K562 (cell line): Measurements from ENCODE around the gene FOXD2. TPM values are rescaled to one million over a fixed set of nuclear protein-coding genes. Genes with fewer than 3 reads are reported as not detected.

Experiments used
- ATAC-seq: fragments of 200-7000 bp; cut with Tn5 transposase; 3 replicates; pipeline ENCODE4 v1.9.1; 2020; ENCODE audit warnings: moderate library complexity
- BruUV-seq: library from RNA; stranded (reverse); fragments of 400-500 nt; replicated peaks from 2 replicates; lab custom pipeline; 2021; lab: Mats Ljungman, UMichigan
- CTCF ChIA-PET: fragments of 300-600 bp; formaldehyde crosslinking; extraction: SDS; loops from one replicate; lab custom pipeline; 2021; ENCODE audit warnings: low intra/inter-chr PET ratio; lab: Yijun Ruan, JAX
- POLR2A ChIA-PET: fragments of 300-600, 350-650 bp; sonication (Branson Sonifier 250); formaldehyde crosslinking; extraction: SDS; loops from one replicate; lab custom pipeline; 2021; ENCODE audit warnings: antibody characterized with exemption, inconsistent platforms; lab: Yijun Ruan, JAX
- DNase-seq, 4 experiments: peaks; one replicate each; pipeline versions ENCODE4 v3.0.0 to v3.0.0-alpha.2; 2011 to 2018; ENCODE audit warnings: low spot score in 3 of 4, mixed read lengths in 3 of 4; ENCODE audit errors: extremely low read depth in 1 of 4
- FAIRE-seq: peaks from 2 replicates; lab custom pipeline; 2011; peaks lifted over from hg19 to GRCh38; lab: Jason Lieb, UNC
- H2AFZ ChIP-seq: 2 replicates; pipeline ENCODE4 v1.6.0; 2011; ENCODE audit warnings: low read depth, low read length, control low read depth, inconsistent platforms
- H3K27ac ChIP-seq: fragments of 200-600 bp; 3 replicates; pipeline ENCODE4 v1.8.0; 2011; ENCODE audit warnings: low read depth, mild to moderate bottlenecking, control low read depth, inconsistent platforms, low read length, moderate library complexity, mixed read lengths; ENCODE audit errors: extremely low read depth
- H3K27me3 ChIP-seq, 2 experiments: fragments of 300-600 bp in 1 of 2; 2 replicates in 1 of 2; 3 replicates in 1 of 2; pipeline versions ENCODE4 v1.6.0 to v1.8.0; 2011; ENCODE audit warnings: inconsistent platforms in 2 of 2, low read length in 2 of 2, mild to moderate bottlenecking in 1 of 2, mixed read lengths in 1 of 2, moderate library complexity in 1 of 2; ENCODE audit not compliant: control insufficient read depth in 2 of 2, insufficient read depth in 2 of 2
- H3K36me3 ChIP-seq: fragments of 300-600 bp; 3 replicates; pipeline ENCODE4 v1.8.0; 2011; ENCODE audit warnings: mild to moderate bottlenecking, low read length, inconsistent platforms; ENCODE audit not compliant: control insufficient read depth, insufficient read depth
- H3K4me1 ChIP-seq, 2 experiments: fragments of 200-600 bp in 1 of 2; replicated peaks in 1 of 2; 2 replicates in 1 of 2; 3 replicates in 1 of 2; pipeline versions ENCODE4 v1.5.1 to v1.8.0; 2011; ENCODE audit warnings: inconsistent platforms in 2 of 2, low read length in 2 of 2, mild to moderate bottlenecking in 1 of 2, mixed read lengths in 1 of 2, moderate library complexity in 1 of 2; ENCODE audit not compliant: control insufficient read depth in 2 of 2, insufficient read depth in 2 of 2
- H3K4me2 ChIP-seq: 2 replicates; pipeline ENCODE4 v1.6.1; 2011; ENCODE audit warnings: low read length, control low read depth, inconsistent platforms, mixed read lengths; ENCODE audit not compliant: insufficient read depth
- H3K4me3 ChIP-seq: fragments of 200-600 bp; sonication (generic), shearing (Covaris generic); 2 replicates; pipeline ENCODE4 v1.5.1; 2016; ENCODE audit warnings: control low read depth, inconsistent platforms
- H3K79me2 ChIP-seq: fragments of 200-600 bp; 3 replicates; pipeline ENCODE4 v1.8.0; 2011; ENCODE audit warnings: low read length, inconsistent platforms; ENCODE audit not compliant: control insufficient read depth, insufficient read depth
- H3K9ac ChIP-seq, 2 experiments: 2 replicates each; pipeline versions ENCODE4 v1.6.0 to v1.6.1; 2011; ENCODE audit warnings: low read depth in 2 of 2, low read length in 2 of 2, control low read depth in 1 of 2, inconsistent platforms in 1 of 2, mild to moderate bottlenecking in 1 of 2, mixed read lengths in 1 of 2; ENCODE audit not compliant: insufficient read depth in 1 of 2
- H3K9me1 ChIP-seq: one replicate; pipeline ENCODE4 v1.6.0; 2011; ENCODE audit warnings: inconsistent platforms, mild to moderate bottlenecking, low read length, moderate library complexity; ENCODE audit not compliant: control insufficient read depth, insufficient read depth
- H3K9me3 ChIP-seq: replicated peaks from 2 replicates; pipeline ENCODE4 v1.5.1; 2011; ENCODE audit warnings: low read depth, low read length, inconsistent platforms; ENCODE audit not compliant: control insufficient read depth, insufficient read depth
- H4K20me1 ChIP-seq: replicated peaks from 2 replicates; pipeline ENCODE4 v1.6.1; 2011; ENCODE audit warnings: low read length, inconsistent platforms, mixed read lengths; ENCODE audit not compliant: control insufficient read depth, insufficient read depth
- CGGBP1 ChIP-seq: fragments of 250-450 bp; sonication (Bioruptor Pico); IDR thresholded peaks from 2 replicates; pipeline ENCODE4 v1.9.0; 2021; ENCODE audit warnings: mild to moderate bottlenecking
- MEIS2 ChIP-seq: fragments of 450-650 bp; IDR thresholded peaks from 2 replicates; pipeline ENCODE4 v1.6.1; 2014; ENCODE audit warnings: mild to moderate bottlenecking; ENCODE audit not compliant: partially characterized antibody
- POLR2B ChIP-seq: fragments of 450-650 bp; IDR thresholded peaks from 2 replicates; pipeline ENCODE4 v1.6.1; 2018; ENCODE audit warnings: low read depth; ENCODE audit not compliant: partially characterized antibody
- RBM39 ChIP-seq: fragments of 200-400 bp; formaldehyde crosslinking; optimal IDR thresholded peaks from 2 replicates; pipeline ENCODE3; 2018; ENCODE audit warnings: low read depth, low read length
- SRF ChIP-seq, 2 experiments: fragments of 250-450, 450-650 bp in 1 of 2; sonication (Bioruptor Pico) in 1 of 2; sonication (generic) in 1 of 2; formaldehyde crosslinking; IDR thresholded peaks; 2 replicates each; pipeline versions ENCODE4 v1.5.0 to v1.5.1; 2020 to 2022; ENCODE audit warnings: mild to moderate bottlenecking in 1 of 2, missing genetic modification reagents in 1 of 2
- ZNF512 ChIP-seq: IDR thresholded peaks from 2 replicates; pipeline ENCODE4 v1.6.1; 2016; ENCODE audit warnings: missing genetic modification characterization, missing compliant biosample characterization
- ZNF584 ChIP-seq: fragments of 200-800 bp; sonication (Bioruptor generic); IDR thresholded peaks from 2 replicates; pipeline ENCODE4 v1.6.1; 2016; ENCODE audit warnings: low read depth, mild to moderate bottlenecking, missing genetic modification characterization, missing compliant biosample characterization
- ZNF644 ChIP-seq: fragments of 200-800 bp; sonication (Bioruptor generic); IDR thresholded peaks from 2 replicates; pipeline ENCODE4 v1.6.1; 2016; ENCODE audit warnings: low read depth, missing genetic modification characterization, missing compliant biosample characterization
- WGBS: fragments of 100-300 bp; shearing (Covaris generic); methylation state at CpG from one replicate; pipeline ENCODE4 v1.1.6; 2016; ENCODE audit warnings: low coverage, mixed read lengths; ENCODE audit not compliant: insufficient coverage; ENCODE audit errors: missing lambda C conversion rate; 5-methylcytosine and 5-hydroxymethylcytosine counted together
- in situ Hi-C: fragments of 300-500 bp; cut with MboI; formaldehyde crosslinking; loops from 4 replicates; pipeline ENCODE4 v1.15.0; 2018; ENCODE audit warnings: inconsistent platforms, mixed read lengths
- intact Hi-C: fragments of 100-400 bp; cut with micrococcal nuclease; formaldehyde crosslinking; loops from 2 replicates; pipeline ENCODE4 v1.14.2; 2022
- polyA plus RNA-seq, 8 experiments: library from polyadenylated mRNA; depleted of rRNA in 4 of 8; stranded (reverse) in 5 of 8; unstranded in 3 of 8; fragments of >200 nt; fragmentation: Nextera tagmentation in 2 of 8; fragmentation: Illumina TruSeq in 1 of 8; extraction: Ambion mirVana in 2 of 8; extraction: Trizol in 1 of 8; gene quantifications; 2 replicates each; pipeline versions ENCODE4 v1.2.1 to v1.2.3, GENCODE V29; 2011 to 2014; ENCODE audit warnings: inconsistent platforms in 1 of 8, missing spikeins in 1 of 8
- total RNA-seq, 7 experiments: library from RNA; depleted of rRNA in 6 of 7; stranded (reverse); fragments of >200 nt in 6 of 7; fragmentation: Illumina TruSeq in 2 of 7; extraction: Trizol in 2 of 7; gene quantifications; 2 replicates each; pipeline versions ENCODE4 v1.2.1 to v1.2.3, GENCODE V29; 2011 to 2021; ENCODE audit warnings: low replicate concordance in 1 of 7

FOXD2 gene
- total and polyA plus RNA-seq, 9 of the 15 experiments (the other 6 are each of a cell fraction or from before 2014, with no cell fraction given) = 0.06 to 1.2 (median 0.22) TPM

- H4K20me1 ChIP-seq = no peaks in the 10 kb centered on the region
- H3K9me3 ChIP-seq = no peaks in the 10 kb centered on the region
- TF ChIP-seq RBM39 (no peak), SRF (CRISPR knock-in tag; IDR thresholded peaks at IDR 0.05) (no peak), POLR2B (no peak), MEIS2 (no peak), ZNF584 (CRISPR knock-in tag) (no peak), ZNF644 (no peak), CGGBP1 (CRISPR knock-in tag) (no peak), ZNF512 (tag) (no peak)
- H3K36me3 ChIP-seq = no peaks in the 10 kb centered on the region
- H3K27ac ChIP-seq = no peak overlapping the region
- H2AFZ ChIP-seq = no peak overlapping the region
- no peak overlapping the region for H3K4me3 ChIP-seq
- ChIA-PET CTCF (no interaction called here), POLR2A (interaction anchor here (0.6 to 1.1 kb wide), 4 partner anchors 10 to 174 kb away, joined by 3 to 4 read pairs (median 3); no protein-coding TSS in a partner anchor)
- H3K9ac ChIP-seq = no peak overlapping the region
- no peaks in the 10 kb centered on the region for H3K79me2 ChIP-seq
- BruUV-seq = no TSS peak
- DNase-seq (no peak), FAIRE-seq (no peak), ATAC-seq (no peak)
- no peak overlapping the region for H3K4me2 ChIP-seq
- H3K9me1 ChIP-seq = no peaks in the 10 kb centered on the region
- 4% methylated on average over 3 of the region's 3 CpGs for WGBS
- peaks cover 72 to 75% of the 10 kb centered on the region in 2 experiments for H3K27me3 ChIP-seq
- intact Hi-C loops = no loop called here
- in situ Hi-C loops = no loop called here
- peaks cover 0 to 2% of the 10 kb centered on the region in 2 experiments; a peak in 1 of 5 replicates for H3K4me1 ChIP-seq
Observed at GRCh38 chr1:47407481-47407880, 30.4 kb upstream of the FOXD2 start.
